C4-2B (cell line): ENCODE results near the gene PPIL6.
A peak's percentile ranks its signal among the peaks of the same experiment; 100 is the strongest.

Experiments
- H3K27ac ChIP-seq: fragments of 450-650 bp; 2 replicates; pipeline ENCODE4 v1.5.1; 2017
- ZFX ChIP-seq: fragments of 450-650 bp; IDR thresholded peaks from 2 replicates; pipeline ENCODE4 v1.6.1; 2017
- TF ChIP-seq, protein P1 (sequence below): fragments of 450-650 bp; conservative IDR thresholded peaks from 2 replicates; pipeline ENCODE4 v1.5.1; 2017; ENCODE audit warnings: mild to moderate bottlenecking

The PPIL6 gene

DNA sequence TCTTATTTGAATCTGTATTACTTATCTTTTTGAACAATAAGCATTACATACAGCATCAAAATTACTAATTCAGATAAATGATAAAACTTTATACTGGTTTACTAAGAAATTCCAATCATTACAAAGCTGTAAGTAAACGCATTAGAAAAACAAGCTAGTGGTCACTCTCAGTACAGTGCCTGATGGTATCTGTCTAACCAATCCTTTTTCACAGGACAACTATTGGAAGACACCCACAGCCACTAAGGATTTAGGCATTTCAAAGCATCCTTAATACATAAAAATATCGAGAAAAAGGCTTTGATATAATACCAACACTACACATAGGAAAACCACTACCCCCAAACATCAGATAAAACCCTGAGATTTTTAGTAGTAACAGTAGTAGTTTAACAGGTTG is 60.7 kb downstream of the PPIL6 start:
- TF ChIP-seq ZFX: no peak
- TF ChIP-seq, protein P1, sequence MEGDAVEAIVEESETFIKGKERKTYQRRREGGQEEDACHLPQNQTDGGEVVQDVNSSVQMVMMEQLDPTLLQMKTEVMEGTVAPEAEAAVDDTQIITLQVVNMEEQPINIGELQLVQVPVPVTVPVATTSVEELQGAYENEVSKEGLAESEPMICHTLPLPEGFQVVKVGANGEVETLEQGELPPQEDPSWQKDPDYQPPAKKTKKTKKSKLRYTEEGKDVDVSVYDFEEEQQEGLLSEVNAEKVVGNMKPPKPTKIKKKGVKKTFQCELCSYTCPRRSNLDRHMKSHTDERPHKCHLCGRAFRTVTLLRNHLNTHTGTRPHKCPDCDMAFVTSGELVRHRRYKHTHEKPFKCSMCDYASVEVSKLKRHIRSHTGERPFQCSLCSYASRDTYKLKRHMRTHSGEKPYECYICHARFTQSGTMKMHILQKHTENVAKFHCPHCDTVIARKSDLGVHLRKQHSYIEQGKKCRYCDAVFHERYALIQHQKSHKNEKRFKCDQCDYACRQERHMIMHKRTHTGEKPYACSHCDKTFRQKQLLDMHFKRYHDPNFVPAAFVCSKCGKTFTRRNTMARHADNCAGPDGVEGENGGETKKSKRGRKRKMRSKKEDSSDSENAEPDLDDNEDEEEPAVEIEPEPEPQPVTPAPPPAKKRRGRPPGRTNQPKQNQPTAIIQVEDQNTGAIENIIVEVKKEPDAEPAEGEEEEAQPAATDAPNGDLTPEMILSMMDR: no peak
- no peak overlapping the region for H3K27ac ChIP-seq

DNA sequence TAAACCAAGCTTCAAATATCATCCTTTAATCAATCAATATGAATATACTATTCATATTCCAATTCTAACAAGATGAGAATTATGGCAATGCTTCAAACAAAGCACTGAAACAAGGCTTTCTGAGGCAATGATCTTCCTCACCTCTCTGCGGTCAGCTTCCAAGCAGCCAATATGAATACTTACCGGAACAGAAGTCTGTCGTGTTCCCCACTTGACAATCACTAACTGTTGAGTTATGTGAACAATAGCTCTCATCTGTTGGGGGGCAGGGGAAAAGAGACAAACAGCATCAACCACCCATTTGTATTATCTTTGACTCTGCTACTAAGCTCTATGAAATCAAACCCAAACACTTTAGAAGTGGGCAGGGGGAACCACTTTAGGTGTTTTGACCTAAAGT is 62.7 kb downstream of the PPIL6 start:
- TF ChIP-seq, protein P1: no peak
- TF ChIP-seq ZFX: no peak
- H3K27ac ChIP-seq: no peak overlapping the region

DNA sequence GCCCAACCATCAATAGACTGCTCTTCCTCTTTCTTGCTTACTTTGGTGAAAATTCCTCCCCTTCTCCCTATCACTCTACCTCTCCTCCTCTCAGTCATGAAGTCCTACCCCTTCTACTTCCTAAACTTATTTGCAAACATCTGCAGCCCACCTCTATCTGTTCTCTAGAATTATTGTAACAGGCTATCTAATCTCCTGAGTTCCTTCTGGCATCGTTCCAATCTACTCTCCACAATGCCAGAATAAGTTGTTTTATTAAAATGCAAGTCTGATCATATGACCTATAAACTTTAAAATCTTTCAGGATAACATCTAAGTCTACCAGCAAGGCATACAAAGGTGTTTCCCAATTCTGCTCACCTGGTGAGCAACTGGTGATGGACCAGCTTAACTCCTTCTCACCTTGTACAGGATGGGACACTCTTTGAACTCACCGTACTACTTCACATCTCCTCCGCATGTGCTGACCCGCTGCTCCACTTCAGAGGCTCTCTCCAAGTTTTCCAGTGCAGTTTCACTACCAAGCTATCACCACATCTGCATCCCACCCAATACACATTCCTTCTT is 66.0 kb downstream of the PPIL6 start:
- TF ChIP-seq ZFX: no peak
- TF ChIP-seq, protein P1: no peak
- no peak overlapping the region for H3K27ac ChIP-seq

DNA sequence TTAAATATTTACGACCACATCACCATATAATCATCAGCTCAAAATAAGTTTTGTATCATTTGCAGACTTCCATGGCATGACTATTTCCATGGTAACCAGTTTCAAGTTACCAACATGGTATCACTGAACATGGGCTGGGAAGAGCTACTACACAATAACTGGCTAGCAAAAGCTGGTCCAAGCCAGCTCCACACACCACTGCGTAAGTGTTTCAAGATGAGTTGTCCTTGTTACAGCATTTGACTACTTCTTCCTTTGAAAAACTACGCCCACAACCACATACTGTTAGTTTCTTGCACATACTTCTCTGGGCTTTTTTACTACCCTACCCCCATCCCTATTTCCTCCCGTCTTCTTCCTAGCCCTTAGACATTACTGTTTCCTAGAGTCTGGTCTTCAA is 66.7 kb downstream of the PPIL6 start:
- no peak overlapping the region for H3K27ac ChIP-seq
- no peak for TF ChIP-seq ZFX
- TF ChIP-seq, protein P1: no peak

DNA sequence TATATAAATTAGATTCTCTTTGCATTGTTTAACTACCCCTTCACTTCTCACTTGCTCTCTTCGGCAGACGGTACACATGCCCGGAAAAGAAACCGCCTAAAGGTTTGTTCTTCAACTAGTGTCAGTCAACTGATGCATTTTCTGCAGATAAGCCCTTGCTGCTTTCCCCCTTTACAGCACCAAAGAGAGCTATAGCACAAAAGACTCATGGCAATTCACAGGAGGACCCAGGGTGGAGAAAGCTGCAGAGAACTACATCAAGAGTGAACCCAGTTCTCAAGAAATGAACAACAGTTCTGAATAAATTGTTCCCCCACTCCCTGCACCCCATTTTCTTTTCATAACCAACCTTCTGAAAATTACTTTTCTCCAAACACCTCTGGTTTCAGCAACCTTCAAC is 67.1 kb downstream of the PPIL6 start:
- TF ChIP-seq, protein P1: no peak
- TF ChIP-seq ZFX: no peak
- no peak overlapping the region for H3K27ac ChIP-seq

DNA sequence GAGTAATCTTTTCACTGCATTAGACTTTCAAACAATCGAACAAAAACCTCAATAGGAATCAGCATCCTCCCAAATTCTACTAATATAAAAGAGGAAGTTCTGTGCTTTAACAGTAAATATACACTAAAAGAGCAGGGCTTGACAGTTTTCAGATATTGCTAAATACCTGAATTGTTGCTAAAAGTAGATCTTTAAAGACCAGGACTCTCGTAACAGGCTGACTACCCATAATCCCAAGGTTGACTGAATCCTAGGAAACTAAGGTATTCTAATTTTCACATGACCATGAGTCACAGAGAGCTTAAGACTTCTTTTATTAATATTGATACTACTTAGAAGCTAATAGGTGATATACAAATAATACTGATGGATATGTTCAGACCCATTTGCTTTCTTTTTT is 68.3 kb downstream of the PPIL6 start:
- no peak overlapping the region for H3K27ac ChIP-seq
- no peak for TF ChIP-seq ZFX
- TF ChIP-seq, protein P1: no peak

DNA sequence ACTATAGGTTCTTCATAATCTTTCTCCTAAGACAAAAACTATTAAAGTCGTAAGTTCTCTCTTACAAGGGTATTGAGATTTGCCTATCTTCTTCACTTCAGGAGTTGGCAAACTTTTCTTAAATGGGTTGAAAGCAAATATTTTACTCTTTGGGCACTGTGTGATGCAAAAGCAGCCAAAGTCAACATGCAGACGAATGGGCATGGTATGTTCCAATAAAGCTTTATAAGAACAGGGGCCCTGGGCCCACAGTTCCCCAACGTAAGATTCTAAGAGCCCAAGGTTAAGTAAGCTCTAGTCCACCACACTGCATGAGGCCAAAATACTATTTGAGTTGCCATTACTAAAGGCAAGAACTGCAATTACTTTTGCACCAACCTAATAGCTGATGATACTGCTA is 69.6 kb downstream of the PPIL6 start:
- peak overlapping the region; percentile 57 for H3K27ac ChIP-seq
- TF ChIP-seq, protein P1: no peak
- TF ChIP-seq ZFX: no peak
